ENCODE data around the gene DPP6.

DPP6 gene

DNA sequence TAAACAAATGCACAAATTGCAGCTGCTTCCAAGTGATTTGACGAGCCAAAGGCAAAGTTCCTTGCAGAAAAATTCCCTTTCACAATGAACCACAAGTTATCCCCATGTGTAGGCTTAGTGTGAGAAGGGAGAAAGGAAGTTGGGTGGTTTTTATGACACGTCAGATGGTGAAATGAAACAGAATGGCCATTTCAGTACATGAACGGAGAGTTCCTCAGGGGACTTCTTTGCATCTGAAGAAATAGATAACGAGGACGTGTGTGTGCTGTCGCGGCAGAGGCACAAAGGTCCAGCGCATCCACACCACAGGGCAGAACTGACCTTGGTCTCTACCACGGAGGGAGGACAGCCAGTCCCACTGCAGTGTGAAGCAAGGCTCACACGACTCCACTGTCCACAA, 814.9 kb downstream of the DPP6 start:
- in situ Hi-C loops (cut with MboI; ENCODE audit: low sequenced_read_pairs): no loop called here

DNA sequence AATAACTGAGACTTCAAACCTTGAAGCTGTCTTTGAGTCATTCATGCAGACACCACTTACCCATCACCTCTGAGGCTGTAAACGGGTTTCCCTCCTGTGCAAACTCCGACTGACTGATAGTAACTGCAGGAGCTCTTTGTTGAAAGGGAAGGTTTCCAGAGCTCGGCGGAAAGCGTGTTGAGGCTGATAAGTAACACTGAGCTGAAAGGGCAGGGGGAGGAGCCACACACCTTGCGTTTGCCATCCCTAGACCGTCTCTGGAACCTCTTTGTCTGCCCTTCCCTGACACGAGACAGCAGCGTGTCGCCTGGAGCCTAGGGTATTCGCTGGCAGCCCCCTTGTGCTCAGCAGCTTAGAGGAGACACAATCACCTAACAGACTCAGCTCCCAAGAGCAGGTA, 816.7 kb downstream of the DPP6 start:
- in situ Hi-C loops (cut with MboI; ENCODE audit: low sequenced_read_pairs): no loop called here

DNA sequence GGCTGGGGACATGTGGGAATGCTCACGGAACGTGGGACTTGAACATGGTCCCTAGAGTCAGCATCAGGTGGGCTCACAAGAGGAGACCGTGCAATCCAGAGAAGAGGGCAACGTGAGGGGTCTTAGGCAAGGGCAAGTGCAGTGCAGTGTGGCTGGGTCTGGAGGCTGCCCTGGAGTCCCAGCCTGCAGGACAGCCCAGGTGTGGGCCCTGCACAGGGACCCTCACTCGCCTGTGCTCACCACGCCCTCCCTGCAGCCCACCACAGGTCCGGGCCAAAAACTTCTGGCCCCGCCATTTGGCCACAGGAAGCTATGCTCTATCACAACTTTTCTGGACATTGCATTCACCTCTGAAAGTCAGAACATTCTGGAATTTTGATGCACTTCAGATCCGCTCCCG, 817.2 kb downstream of the DPP6 start:
- in situ Hi-C loops (cut with MboI; ENCODE audit: low sequenced_read_pairs): no loop called here

DNA sequence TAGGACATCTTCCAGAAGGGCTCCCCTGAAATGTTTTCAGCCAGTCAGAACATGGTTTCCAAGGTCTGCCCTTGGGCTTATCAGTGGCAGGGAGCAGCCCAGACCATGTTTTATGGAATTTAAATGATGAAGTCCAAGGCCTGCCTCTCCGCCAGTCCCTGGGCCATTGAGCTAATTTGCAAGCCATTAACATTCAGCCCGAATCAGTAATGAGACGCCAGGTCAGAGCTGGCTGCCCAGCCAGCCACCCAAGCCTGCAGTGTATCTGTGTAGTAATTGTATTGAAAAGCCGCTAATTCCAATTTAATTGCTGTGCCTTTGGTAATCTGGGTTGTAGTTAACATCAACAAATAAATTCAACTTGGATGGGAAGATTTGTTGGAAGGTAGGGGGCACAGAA, 819.3 kb downstream of the DPP6 start:
- in situ Hi-C loops (cut with MboI; ENCODE audit: low sequenced_read_pairs): no loop called here

DNA sequence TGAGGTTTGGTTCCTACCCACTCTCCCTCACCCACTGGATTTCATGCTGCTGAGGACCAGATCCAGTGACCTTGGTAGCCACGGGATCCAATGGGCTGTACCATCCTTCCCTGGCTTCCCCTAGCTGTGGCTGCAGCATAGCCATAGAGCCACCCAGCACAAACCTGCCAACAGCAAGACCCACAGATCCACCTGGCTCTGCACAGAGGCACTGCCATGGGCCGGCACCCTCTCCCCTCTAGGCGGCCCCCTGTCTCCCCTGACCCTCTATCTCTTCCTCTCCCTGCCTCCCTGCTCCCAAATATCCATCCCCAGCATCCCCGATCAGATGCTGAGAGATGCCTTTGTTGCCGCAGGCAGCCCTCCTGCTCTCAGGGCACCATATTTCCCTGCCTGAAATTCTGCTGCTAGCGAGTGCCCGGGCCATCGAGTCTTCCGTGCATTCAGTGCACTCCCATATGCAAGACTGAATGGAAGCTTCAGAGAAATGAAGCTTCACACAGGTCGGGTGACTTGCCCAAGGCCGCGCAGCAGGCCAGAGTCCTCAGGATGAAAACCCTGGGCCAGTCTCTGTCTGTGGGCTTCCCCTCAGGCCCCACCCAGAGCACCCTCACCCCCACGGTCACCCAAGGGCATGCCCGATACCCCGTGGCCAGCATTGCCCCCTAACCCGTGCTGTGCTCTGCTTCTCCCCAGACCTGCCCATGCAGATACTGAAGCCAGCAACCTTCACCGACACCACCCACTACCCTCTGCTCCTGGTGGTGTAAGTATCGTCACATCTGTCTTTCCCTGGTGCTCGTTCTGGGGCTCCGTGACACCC, 819.9 kb downstream of the DPP6 start:
- in situ Hi-C loops (cut with MboI; ENCODE audit: low sequenced_read_pairs): no loop called here

DNA sequence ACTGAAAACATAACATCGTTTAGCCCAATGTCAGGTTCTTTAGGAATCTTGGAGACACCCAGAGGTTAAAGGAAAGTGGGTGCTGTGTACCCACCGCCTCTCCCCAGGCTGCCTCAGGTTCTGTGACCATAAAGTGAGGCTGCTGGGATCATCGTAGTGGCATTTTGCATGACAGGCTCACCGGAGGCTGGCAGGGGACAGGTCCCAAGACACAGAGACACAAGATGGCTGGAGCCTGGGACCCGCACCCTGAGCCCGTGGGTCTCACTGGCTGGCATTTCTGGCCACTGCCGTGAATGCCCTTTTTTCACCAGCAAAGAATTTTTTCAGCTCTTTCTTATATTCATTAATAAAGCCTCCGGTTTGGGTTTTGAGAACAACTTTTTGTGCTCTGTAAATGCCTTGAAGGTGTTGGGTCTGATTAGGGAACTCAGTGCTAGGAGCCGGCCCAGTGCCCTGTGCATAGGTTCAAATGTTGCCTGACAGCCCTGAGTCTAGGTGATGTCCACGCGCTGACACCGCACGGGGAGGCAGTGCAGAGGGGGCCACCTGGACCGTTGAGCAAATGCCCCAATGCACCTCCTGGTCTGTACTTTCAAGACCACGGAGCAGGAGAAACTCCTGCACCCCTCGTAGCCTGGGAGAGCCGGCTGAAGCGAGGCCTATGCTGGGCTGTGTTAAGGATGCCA, 820.8 kb downstream of the DPP6 start:
- in situ Hi-C loops (cut with MboI; ENCODE audit: low sequenced_read_pairs): no loop called here

DNA sequence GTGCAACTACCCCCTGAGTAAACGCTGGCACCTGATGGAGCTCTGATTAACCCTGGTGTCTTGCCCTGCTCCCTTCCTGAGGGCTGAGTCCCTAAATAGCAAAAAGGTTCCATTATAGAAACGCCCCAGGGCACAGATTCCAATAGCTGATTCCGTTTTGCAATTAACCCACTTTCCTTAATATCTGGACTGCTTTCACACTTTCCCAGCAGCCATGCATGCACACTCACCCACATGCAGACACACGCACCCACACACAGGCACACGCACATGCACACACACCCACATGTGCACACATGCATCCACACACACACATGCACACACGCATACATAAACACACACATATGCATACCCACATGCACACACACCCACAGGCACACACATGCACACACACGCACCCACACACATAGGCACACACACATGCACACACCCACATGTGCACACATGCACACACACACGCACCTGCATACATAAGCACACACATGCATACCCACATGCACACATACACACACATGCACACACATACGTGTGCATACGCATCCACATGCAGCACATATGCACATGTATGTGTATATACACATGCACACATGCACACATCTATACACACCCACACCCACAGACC, 821.4 kb downstream of the DPP6 start:
- in situ Hi-C loops (cut with MboI; ENCODE audit: low sequenced_read_pairs): no loop called here

DNA sequence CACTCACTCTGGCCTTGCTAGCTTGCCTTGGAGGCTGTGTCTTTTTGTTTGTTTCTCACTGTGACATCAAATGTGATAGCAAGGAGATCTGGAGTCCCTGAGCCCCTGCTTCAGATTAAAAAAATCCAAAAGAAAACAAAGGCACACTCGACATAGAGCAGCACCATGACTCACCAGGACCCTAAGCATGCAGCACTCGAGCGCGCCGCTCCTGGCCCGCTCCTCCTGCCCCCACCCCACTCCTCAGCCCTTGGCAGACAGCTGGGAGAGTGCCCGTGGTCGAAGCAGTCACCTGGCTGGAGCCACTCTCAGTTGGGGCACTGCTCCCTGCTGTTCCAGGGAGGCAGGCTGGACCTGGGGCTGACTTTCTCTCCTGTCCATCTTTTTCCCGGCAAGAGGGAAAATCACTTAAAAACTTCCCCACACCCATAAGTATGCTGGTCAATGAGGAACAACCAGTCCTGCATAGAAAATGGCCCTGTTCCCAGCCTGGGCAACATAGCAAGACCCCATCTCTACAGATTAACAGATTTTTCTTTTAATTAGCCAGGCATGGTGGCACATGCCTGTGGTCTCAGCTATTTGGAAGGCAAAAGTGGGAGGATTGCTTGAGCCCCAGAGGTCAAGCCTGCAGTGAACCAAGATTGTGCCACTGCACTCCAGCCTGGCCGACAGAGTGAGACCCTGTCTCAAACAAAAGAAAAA, 822.4 kb downstream of the DPP6 start:
- in situ Hi-C loops (cut with MboI; ENCODE audit: low sequenced_read_pairs): no loop called here

DNA sequence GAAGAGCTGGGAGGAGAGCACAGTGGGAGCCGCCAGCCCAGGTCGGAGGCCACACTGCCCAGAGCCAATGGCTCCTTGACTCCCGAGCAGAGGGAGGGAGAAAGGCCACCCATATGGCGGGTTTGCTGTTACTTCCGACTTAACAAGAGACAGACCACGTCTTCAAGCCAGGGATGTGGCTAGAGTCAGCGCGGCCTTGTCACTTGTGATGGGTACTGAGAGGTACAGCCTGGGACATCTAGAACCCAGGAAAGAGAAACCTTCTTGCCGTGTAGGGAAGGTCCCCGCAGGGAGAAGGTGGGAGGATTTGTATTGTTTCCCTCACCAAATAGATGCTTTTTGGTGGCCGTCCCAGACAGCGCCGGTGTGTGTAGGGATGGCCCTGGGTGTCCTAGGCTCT, 823.1 kb downstream of the DPP6 start:
- in situ Hi-C loops (cut with MboI; ENCODE audit: low sequenced_read_pairs): no loop called here

DNA sequence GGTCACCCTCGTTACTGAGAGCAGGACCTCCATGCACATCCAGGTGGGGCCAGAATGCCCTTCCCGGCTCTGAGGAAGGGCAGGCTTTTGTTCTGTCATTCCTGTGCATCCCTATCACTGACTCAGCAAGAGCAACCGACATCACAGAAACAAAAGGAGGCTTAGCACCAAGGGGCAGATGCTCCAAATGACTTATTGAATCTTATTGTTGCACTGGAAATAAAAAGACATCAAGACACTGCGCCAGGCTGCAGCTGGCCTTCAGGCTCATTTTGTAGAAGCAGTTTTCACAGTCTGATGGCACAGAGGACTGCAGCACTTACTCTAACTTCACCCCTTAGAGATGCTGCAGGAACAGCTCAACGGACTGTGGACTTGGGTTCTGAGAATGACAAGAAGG, 824.3 kb downstream of the DPP6 start:
- in situ Hi-C loops (cut with MboI; ENCODE audit: low sequenced_read_pairs): no loop called here

DNA sequence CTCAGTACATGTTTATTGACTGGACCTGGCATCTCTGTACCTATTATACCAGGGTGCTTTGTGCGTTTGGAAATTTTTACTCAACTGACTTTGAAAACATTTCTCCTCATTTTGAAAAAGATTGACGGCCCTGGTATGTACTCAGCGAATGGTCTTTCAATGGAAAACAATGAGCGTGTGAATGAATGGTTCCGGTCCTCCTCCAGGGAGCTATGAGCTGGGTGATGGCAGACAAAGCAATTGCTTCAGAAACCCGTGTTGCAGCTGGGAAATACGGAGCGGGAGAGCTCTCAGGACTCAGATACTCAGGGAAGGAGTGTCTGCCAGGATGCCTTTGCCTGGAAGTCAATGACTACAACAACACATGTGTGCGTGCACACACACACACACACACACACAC, 824.8 kb downstream of the DPP6 start:
- in situ Hi-C loops (cut with MboI; ENCODE audit: low sequenced_read_pairs): no loop called here

DNA sequence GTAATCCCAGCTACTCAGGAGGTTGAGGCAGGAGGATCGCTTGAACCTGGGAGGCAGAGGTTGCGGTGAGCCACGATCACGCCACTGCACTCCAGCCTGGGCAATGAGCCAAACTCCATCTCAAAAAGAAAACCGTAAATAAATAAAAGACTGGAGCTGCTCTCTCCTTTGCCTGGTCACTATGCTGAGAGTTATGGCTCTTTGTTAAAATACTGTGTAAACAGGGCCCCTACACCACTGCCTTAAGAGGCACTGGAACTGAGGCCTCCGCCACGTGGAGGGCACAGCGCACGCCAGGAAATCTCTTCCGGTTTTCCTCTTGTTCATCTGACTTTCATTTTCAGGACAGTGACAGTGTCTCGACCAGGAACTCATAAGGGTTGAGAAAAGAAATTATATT, 827.4 kb downstream of the DPP6 start:
- in situ Hi-C loops (cut with MboI; ENCODE audit: low sequenced_read_pairs): no loop called here

DNA sequence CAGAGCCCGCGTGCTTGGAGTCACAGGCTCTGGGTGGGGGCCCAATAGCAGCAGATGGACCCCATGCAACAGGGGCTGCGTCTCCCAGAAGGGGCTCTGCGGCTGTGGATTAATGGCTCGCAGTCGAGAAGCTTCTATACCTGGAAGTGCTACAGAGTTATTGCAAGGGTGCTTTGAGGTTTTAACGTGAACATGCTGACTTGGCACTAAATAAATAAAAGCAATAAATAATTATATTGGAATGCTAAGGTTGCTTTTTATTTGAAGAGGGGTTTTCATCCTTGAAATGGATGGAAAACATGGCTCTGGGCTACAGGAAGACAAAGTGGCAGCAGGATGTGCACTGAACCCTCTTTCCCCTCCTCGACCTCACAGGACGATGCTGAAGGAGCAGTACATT, 828.3 kb downstream of the DPP6 start:
- in situ Hi-C loops (cut with MboI; ENCODE audit: low sequenced_read_pairs): no loop called here

DNA sequence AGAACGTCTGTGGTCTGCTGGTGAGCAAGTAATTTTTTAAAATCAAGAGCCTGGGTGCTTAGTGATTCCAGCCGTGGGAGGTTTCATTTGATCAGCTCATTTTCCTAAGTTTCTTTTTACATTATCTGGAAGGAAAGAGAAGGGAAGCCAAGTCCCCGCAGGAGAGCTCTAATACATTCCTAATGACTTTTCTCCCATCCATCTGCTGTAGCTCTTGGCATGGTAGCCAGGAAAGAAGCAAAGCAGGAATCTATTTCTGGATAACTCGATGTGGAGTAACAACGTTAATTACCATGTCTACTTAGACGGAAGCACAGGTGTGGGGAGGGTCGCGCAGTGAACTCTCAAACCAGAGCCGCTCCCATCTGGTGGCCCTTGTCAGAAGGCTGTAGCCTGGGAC, 828.8 kb downstream of the DPP6 start:
- in situ Hi-C loops (cut with MboI; ENCODE audit: low sequenced_read_pairs): no loop called here

DNA sequence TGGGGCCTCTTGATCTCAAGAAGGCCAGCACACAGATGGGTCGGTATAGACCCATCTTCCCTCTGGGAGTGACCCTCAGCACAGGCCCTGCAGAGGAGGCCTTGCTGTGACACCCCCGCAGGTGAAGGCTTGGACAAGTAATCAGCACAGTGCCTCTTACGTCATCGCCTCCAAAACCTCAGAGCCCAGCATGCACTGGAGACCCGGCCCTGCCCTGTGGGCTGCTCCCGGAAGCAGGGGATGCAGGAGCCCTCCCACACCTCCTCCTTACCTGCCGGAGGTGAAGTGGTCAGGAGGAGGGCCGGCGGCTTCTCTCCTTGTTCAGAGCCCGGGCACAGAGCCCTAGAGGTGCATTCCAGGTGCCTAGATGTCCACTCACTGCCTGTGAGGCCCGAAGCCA, 829.3 kb downstream of the DPP6 start:
- in situ Hi-C loops (cut with MboI; ENCODE audit: low sequenced_read_pairs): no loop called here

DNA sequence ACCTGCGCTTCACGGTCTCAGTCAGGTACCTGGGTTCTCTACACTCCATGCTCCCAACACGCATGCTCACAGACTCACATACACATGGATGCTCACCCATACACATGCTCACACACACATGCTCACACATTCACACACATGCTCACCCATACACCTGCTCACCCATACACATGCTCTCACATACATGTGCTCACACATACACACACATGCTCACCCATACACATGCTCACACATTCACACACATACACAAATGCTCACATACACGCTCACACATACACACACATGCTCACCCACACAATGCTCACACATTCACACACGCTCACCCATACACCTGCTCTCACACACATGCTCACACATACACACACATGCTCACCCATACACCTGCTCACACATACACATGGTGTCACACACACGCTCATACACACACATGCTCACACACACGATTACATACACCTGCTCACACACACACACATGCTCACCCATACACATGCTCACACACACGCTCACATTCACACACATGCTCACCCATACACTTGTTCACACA, 830.8 kb downstream of the DPP6 start:
- in situ Hi-C loops (cut with MboI; ENCODE audit: low sequenced_read_pairs): no loop called here

DNA sequence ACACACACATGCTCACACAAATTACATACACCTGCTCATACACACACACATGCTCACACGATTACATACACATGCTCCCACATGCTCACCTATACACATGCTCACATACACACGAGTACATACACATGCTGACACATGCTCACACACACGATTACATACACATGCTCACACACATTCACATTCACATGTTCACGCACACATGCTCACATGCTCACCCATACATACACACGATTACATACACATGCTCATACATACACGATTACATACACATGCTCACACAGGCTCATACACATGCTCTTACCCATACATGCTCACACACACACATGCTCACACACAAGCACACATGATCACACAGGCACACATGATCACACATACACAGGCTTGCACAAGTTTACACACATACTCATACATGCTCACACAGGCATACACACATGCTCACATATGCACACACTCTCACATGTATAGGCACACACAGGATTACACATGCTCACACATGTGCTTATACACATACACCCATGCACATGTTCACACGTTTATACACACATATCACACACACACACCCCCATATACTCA, 832.2 kb downstream of the DPP6 start:
- in situ Hi-C loops (cut with MboI; ENCODE audit: low sequenced_read_pairs): no loop called here

DNA sequence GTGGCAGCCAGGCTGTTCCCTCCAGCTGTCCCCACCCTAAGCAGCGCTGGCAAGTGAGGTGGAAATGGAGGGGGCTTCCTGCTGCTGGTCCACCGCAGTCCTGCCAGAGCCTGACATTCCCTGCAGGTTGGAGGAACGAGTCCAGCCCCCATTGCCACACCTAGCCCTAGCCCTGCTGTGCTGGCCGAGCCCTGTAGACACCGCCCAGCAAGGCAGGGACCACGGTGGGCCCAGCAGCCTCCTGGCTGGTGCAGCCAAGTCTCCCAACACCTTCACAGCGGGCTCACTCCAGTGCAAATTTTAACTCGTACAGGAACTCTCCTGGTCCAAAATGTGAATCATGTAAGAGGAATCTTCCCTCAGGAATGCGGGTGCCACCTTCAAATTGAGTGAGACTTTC, 834.4 kb downstream of the DPP6 start:
- in situ Hi-C loops (cut with MboI; ENCODE audit: low sequenced_read_pairs): no loop called here

DNA sequence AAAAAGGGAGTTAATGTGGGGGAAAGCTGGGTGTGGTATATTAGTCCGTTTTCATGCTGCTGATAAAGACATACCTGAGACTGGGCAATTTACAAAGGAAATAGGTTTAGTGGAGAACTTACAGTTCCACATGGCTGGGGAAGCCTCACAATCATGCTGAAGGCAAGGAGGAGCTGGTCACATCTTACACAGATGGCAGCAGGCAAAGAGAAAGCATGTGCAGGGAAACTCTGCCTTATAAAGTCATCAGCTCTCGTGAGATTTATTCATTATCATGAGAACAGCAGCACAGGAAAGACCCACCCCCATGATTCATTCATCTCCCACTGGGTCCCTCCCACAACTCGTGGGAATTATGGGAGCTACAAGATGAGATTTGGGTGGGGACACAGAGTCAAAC, 836.5 kb downstream of the DPP6 start:
- in situ Hi-C loops (cut with MboI; ENCODE audit: low sequenced_read_pairs): no loop called here

DNA sequence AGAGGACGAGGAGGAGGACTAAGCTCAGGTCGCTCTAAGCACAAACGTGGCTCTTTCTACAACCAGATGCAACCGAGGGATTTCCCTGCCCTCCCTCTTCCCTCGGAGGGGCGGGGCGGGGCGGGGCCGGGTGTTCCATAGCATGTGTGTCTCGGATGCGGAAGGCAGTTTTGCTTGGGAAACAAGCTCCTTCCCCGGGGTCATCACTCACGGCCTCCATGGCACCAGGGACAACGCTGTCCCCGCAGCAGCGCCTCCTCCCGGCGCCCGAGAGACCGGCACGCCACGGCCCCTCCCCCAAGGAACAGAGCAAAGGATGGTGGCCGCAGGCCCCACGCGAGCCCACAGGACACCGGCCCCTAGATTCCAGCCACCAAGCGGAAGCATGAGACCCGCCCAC, 840.3 kb downstream of the DPP6 start:
- in situ Hi-C loops (cut with MboI; ENCODE audit: low sequenced_read_pairs): no loop called here

DNA sequence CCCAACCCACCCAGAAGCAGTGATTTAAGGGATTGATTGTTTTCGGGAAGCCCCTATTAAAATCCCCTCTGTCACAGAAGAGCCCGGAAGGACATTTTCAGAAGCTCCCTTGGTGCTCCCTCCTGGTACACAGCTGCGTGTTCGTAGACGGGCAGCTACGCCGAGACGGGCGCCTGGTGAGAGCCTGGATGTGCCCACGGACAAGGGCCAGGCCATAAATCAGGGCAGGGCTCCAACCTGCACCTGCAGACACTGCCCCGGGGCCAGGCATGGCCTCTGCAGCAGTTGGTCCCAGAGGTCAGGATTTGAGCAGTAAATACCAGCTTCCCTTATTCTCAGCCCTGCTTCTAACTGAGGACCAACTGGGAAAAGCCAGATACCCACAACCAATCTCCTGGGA, 843.9 kb downstream of the DPP6 start:
- in situ Hi-C loops (cut with MboI; ENCODE audit: low sequenced_read_pairs): no loop called here

All from HL-60/S4 treated with retinoic acid at 250 ng/mL for 4 days and 3 days (cell line).